ENCODE measurements around the gene C2orf68. TPM values are rescaled to one million over a fixed set of nuclear protein-coding genes. Genes with fewer than 3 reads are reported as not detected.

Gene C2orf68
- total and polyA plus RNA-seq, 10 donors: 16.0 to 45.2 (median 29.2) TPM

- Histone ChIP-seq H3K9me3 (no peaks in the 10 kb centered on the region), H3K4me3 (peak within 1 kb of the TSS; percentile 70 to 94 (median 86)), H3K27me3 (replicated peaks in 1 of 7) (no peaks in the 10 kb centered on the region), H3K4me1 (peaks cover 22 to 93% (median 56%) of the 10 kb centered on the region in 6 donors), H3K27ac (peak within 1 kb of the TSS; percentile 76 to 92 (median 88)), H3K36me3 (peaks cover 0 to 55% (median 13%) of the 10 kb centered on the region in 6 donors)
- peak; percentile 99 for DNase-seq
- TF ChIP-seq POLR2A (IDR thresholded peaks at IDR 0.05) (peak in 2 of 3 donors; percentile 46 to 92), POLR2AphosphoS5 (IDR thresholded peaks at IDR 0.05) (peak; percentile 83 to 90 (median 88)), CTCF (IDR thresholded peaks at IDR 0.05 in 8 of 11, conservative IDR thresholded peaks at IDR 0.05 in 3 of 11) (peak in 7 of 11 experiments; percentile 26 to 71 (median 61))
- intact Hi-C loops (cut with DNase I; ENCODE audit: low total_unique reads): no loop called here
- 0 to 1% (median 1%) methylated on average over 15 to 73 of the region's 73 CpGs for WGBS, 5 donors
Observed at GRCh38 chr2:85602476-85603234, 9.2 kb downstream of the C2orf68 start, which contains the start of gene TMEM150A. TSS of gene TMEM150A (minus strand) at chr2:85602698. CDS start at chr2:85601948, 750 bp downstream.

- 8 to 14% (median 8%) methylated on average over 14 to 36 of the region's 36 CpGs for WGBS, 5 donors
- peak; percentile 82 for DNase-seq
Observed at GRCh38 chr2:85601771-85602475, 9.9 kb downstream of the C2orf68 start.

DNA sequence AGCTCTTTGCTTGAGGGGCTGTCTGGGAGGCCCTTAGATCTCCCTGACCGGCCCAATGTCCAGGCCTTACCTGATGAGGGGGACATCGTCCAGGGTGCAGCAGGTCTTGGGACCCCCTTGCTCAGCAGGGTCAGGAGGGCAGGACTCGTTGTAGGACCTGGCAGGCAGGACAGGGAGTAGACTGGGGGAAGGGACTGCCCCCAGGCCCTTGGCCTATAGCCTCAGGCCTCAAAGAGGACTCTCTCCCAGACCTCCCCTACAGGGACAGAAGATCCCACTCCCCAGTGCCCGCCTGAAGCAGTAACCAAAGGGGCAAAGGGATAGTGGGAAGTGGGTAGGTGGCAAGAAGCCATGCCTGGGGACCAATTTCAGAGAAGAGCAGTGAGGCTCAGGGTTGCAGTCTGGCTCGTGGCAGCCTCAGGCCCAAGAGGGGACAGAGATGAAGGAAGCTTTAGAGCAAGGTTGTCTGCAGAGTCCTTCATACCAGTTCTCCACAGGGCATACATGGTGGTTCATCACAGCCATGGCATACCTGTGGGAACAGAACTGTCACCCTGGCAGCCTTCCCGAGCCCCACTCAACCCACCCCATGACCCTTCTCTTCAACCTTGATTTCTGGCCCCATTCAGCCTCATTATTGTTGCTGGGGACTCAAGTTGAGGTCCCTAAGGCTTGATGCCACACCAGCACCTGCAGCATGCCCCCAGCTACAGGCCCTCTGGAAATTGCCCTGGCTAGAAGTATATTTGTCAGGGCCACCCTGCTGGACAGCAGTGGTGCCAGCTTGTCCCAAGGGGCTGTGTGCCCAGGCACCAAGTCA is 10.7 kb downstream of the C2orf68 start:
- peak overlapping the region in 5 of 8 donors; percentile 76 to 92 (median 89) for H3K27ac ChIP-seq
- TF ChIP-seq POLR2AphosphoS5 (IDR thresholded peaks at IDR 0.05) (peak in 2 of 3 donors; percentile 3 to 26), POLR2A (IDR thresholded peaks at IDR 0.05) (no peak)
- intact Hi-C loops (cut with DNase I; ENCODE audit: low total_unique reads): no loop called here

More at GRCh38 chr2:85601771-85602475, 9.9 kb downstream of the C2orf68 start:
- TF ChIP-seq POLR2AphosphoS5 (IDR thresholded peaks at IDR 0.05) (no peak), POLR2A (IDR thresholded peaks at IDR 0.05) (no peak), CTCF (IDR thresholded peaks at IDR 0.05 in 8 of 11, conservative IDR thresholded peaks at IDR 0.05 in 3 of 11) (no peak)
- Histone ChIP-seq H3K4me1 (peaks cover 28 to 93% (median 59%) of the 10 kb centered on the region in 6 donors), H3K4me3 (peak overlapping the region; percentile 70 to 94 (median 86)), H3K27me3 (replicated peaks in 1 of 7) (no peaks in the 10 kb centered on the region), H3K27ac (peak overlapping the region; percentile 76 to 92 (median 88)), H3K36me3 (peaks cover 0 to 55% (median 20%) of the 10 kb centered on the region in 6 donors), H3K9me3 (no peaks in the 10 kb centered on the region)
- intact Hi-C loops (cut with DNase I; ENCODE audit: low total_unique reads): no loop called here

DNA sequence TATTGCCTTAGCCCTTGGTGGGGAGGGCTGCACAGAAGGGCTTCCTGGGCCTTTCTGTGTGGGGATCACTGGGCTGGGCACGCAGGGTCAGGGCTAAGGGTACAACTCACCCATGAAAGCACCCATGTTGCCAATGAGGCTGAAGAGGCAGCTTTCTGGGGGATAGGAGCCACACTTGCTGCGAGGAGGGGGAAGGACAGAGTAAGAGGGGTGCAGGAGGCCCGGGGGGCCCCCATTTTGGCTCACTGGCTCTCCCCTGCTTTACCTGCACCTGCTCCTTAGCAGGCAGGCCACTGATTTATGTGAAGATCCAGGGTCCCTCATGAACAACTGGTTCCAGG is 11.7 kb downstream of the C2orf68 start:
- H3K4me3 ChIP-seq: no peak overlapping the region
- peak overlapping the region in 1 of 8 donors; percentile 92 for H3K27ac ChIP-seq
- H3K9me3 ChIP-seq: no peaks in the 10 kb centered on the region
- TF ChIP-seq POLR2AphosphoS5 (IDR thresholded peaks at IDR 0.05) (no peak), POLR2A (IDR thresholded peaks at IDR 0.05) (no peak), CTCF (IDR thresholded peaks at IDR 0.05 in 8 of 11, conservative IDR thresholded peaks at IDR 0.05 in 3 of 11) (no peak)
- peak; percentile 59 for DNase-seq
- peaks cover 30 to 88% (median 58%) of the 10 kb centered on the region in 6 donors for H3K4me1 ChIP-seq
- intact Hi-C loops (cut with DNase I; ENCODE audit: low total_unique reads): no loop called here
- 82 to 94% (median 87%) methylated on average over 3 of the region's 3 CpGs for WGBS, 5 donors
- H3K27me3 ChIP-seq (replicated peaks in 1 of 7): no peaks in the 10 kb centered on the region
- H3K36me3 ChIP-seq: peaks cover 0 to 45% (median 23%) of the 10 kb centered on the region in 6 donors

More for the DNA sequence above, 10.7 kb downstream of the C2orf68 start:
- Histone ChIP-seq H3K27me3 (replicated peaks in 1 of 7) (no peaks in the 10 kb centered on the region), H3K36me3 (peaks cover 0 to 54% (median 23%) of the 10 kb centered on the region in 6 donors), H3K4me1 (peaks cover 35 to 93% (median 63%) of the 10 kb centered on the region in 6 donors), H3K9me3 (no peaks in the 10 kb centered on the region), H3K4me3 (peak overlapping the region in 5 of 8 donors; percentile 74 to 93 (median 86))
- peak; percentile 74 for DNase-seq
- WGBS, 5 donors: 78 to 95% (median 86%) methylated on average over 6 of the region's 6 CpGs
